GM19023 (cell line): ENCODE measurements around the gene TENT5C.
A peak's percentile ranks its signal among the peaks of the same experiment; 100 is the strongest.

Experiments used
- ATAC-seq: cut with Tn5 transposase; IDR thresholded peaks from one replicate; pipeline ENCODE4 v1.9.1; 2021; ENCODE audit warnings: mild to moderate bottlenecking, moderate library complexity; ENCODE audit not compliant: unreplicated experiment

TENT5C gene

DNA sequence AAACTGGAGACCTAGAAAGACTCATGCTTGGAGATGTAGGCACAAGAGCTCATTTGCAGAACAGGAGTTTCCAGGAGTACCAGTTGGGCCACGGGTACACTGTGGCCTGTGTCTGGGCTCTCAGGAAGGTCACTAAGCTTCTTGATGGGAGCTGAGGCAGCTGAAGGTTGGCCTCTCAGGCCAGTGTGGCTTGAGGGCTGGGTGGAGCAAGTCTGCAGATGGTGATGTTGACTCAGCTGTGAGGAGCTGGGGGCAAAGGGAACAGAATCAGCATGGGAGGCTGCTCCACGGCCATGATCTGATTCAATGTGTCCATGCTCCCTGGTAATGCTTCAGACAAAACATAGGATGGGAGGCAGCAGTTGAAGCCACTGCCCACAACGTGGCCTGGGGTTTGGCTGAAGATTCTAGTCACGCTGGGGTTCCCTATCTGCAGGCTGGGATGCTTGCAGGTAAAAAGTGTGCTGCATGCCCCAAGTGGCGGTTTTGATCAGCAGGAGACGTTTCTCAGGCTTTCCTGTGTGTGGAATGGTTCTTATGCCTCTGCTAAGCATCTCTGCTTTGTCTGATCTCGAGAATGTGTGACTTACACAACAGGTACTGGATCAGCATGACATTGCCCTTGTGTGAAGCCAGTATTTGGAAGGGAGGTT is 15.4 kb upstream of the TENT5C start:
- ATAC-seq = no peak

DNA sequence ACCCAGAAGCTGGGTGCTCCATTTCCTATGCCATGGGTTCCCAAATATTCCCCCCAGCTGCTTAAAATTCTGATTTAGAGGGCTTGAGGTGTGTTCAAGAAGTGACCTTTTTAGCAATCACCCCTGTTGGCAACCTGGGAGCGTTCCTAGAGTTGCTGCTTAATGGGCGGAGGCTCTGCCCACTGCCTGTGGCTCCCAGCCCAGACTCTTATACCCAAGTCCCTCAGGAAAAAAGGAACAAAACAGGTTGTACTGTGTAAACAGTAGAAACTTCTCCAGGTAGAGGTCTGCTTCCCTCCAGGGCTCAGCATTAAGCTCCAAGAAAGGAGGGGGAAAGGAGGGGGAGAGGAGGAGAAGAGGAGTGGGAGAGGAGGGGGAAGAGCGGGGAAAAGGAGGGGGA is 14.6 kb upstream of the TENT5C start:
- ATAC-seq = no peak

DNA sequence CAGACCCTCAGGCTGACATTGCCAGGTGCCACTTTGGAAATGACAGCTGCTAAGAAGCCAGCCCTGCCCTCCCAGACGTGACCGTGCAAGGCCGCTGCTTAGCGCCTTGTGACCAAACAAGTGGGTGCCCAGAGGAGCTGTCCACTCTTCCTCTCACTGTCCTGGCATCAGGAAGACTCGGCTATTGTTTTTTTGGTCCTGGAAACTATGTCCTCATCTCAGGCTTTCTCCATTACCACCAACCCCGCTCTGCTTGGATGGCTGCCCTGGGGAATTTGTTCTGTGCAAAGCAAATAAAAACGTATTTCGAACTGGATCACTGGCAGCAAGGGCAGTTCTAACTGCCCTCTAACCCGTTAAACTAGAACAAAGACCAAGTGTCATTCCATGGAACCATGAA is 13.7 kb upstream of the TENT5C start:
- ATAC-seq = no peak

DNA sequence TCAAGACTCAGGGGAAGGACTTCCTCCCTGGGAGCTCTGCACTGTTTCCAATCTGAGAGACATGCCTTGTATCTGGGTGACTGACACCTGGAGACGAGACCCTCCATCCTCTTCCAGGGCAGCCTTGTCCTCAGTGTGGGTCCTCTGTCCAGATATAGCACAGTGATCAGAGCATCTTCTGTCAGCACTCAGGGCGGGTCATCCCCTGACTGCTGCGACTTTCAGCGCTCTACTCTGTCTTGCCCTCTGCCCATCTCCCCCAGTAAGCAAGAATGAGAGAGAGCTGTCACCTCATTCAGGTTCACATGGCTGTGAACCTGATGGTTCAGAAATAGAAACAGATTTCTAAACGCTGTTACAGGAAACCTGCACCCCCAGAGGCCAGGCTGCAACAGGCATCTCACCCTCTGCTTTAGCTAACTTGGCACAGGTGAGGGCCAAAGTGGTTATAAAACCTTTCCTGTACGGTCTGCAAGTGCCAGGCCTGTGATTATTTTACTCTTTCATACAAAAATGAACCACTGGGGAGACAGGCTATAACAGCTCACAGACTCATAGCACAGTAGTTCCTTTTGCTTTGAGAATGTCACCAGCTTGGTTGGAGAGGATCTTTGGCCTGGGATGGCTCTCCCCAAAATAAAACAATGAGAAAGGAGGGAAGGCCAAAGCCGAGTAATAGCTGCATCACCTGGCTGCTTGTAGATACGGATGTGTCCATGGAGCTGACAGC is 11.4 kb upstream of the TENT5C start:
- no peak for ATAC-seq

DNA sequence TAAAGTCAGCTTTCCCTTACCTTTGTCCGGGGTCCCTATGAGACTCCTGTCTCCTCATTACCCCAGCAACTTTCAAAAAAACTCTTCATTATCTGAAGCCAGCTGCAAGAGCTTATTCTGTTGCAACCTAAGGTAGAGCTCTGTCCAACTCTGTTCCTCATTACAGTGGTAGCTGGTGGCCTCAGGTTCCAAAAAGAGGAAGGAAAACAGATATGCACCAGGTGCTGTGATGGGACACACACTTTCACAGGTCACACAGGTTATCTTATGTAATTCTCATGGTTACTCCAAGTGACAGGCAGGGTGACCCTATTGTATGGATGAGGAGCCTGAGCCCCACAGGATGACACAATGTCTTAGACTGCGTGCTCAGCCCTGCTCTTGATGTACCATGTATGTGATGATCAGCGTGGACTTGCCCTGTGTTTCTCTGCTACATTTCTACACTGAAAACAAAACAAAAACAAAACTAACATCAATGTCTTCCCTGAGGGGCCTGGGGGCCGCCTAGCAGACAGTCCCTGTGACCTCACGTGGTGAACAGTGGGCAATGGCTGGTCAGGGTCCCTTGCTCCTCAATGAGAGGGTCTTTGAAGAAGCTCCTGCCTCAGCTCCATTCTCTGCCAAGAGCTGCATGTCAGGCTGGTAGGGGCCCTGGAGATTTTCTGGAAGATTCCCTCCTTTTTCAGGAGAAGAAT is 9.7 kb upstream of the TENT5C start:
- ATAC-seq = no peak

DNA sequence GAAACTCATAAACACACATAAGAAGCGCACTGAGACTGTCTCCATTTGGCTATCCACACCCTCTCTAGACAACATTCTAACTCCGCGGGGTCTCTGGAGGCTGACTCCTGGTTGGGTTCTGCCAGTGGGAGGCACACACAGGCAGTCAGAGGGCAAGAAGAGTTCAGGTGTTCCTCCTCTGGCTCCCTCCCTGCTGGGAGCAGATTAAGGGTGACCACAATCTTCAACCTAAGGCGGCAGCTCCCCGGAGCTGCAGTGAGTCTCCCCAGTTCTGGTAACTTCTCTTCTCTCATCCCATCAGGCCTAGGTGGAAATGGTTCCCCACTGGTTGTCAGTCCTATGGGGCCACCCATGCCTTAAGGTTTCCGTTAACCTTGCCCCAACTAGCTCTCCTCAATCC is 7.4 kb upstream of the TENT5C start:
- ATAC-seq = no peak

DNA sequence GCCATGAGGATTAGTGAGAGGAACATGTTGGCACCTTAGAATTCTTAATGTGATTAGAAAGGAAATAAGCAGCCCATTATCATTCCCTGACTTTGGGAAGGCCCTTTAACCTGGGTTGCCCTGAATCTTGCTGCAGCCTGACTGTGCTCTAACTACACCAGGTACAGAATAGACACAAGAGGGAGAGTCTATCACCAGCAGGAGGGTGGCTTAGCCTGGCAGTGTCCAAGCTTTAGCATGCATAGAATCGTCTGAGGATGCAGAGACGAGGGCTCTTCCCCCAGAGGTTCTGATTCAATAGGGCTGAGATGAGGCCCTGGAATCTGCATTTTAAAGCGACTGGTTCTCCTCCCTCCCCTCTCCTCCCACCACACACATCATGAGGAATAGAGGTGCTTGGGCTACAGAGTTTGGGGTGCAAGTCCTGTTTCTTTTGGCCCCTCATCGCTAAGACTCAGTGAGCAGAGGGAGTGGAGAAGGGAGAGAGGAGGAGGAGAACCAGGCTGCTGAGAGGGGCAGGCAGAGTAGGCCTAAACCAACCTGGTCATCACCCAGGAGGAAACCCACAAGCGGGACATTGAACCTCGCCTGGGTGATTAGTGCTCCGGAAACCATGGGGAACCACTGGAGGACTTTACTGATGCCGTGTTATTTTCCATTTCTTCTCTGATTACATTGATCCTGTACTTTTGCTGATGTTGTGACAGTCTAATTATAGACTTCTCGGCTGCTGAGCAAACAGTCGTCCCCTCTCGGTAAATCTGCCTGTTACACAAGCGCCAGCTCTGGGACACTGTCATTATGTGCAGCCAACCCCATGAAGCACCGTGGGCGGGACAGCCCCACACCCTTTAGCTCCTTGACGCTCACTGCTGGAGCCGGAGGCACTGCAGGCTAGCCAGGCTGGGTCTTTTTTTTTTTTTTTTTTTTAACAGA is 6.3 kb upstream of the TENT5C start:
- ATAC-seq = no peak

DNA sequence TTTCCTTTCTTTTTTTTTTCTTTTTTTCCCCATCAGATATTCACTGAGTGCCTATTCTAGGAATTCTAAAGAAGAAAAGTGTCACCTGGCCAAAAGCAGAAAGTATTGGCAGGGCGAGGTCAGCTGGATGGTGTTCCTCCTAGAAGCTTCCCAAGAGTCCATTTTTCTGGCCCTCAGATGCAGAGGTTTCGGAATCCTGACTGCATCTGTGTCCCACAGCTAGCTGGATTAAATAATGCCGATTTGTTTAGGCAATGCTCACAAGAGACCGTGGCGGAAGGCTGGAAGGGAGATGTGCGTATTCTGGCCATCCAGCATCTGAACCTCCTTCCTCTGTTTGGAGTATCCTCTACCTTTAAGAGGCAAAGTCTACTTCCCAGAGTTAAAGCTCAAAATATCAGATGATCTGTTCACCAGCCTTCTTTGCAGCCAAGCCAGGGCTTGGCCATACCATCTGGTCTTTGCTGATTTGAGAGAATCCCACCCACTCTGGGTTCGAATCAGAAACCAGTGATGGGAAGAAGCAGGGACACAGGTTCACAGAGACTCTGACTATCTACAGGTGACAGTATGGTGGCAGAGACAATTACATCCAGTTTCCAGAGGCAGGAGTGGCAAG is 5.4 kb upstream of the TENT5C start:
- ATAC-seq = no peak

DNA sequence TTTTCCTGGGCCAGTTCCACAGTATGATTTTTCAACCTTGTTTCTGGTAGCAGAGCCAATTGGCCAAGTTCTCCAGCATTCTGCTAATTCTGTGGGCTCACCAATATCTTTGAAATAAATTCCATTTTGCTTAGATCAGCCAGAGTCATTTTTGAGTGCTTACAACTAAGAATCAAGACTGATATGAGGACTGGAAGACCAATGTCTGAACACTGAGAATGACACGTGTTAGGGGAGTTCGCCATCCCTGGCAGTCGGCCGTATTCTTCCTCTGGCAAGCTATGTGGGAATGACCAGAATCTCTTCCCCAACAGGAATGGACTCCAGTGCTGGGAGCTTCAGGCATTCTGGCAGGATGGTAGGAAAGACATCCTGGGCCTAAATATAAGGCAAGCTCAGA is 4.9 kb upstream of the TENT5C start:
- ATAC-seq = no peak

DNA sequence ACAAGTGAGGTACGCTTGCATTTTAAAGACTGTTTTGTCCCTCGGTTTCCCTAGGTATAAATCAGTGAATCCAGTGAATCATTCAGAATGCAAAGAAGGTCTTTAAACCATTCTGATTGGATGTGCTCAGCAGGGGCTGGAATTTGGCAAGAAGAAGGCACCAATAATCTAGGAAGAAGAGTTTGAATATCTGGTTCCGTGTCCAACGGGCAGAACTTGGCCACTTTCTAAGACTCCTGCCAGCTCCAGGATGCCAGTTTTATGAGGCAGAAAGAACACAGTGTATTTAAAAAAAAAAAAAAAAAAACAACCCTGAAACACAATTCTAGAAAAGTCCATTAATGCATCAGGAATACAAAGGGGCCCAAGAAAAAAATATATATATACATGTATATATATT is 3.0 kb upstream of the TENT5C start:
- ATAC-seq = no peak

DNA sequence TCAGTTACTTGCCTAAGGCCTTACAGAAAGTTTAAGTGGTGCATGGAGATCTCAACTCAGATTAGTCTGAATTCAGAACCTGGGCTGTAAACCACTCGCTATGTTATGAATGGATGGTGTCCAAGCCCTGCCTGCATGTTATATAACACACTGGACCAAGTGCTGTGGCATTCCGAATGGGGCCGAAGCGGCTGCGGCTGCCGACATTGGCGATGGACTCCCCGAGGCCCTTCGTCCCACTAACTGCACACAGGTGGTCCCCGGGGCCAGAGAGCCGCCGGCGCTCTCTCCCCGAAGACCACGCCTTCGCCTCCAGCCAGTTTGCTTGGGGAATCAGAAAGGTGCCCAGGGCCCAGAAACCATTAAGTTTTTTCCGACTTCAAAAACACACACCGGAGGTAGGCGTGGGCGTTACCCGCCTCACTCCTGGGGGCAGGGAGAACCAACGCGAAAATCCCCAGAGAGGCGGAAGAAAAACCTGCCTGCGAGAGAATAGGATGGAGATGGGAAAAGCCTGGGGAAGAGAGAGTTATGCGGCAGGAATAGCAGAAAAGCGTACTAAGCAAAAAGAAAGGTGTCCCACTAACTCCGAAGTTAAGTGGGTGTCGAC is 579 bp upstream of the TENT5C start:
- ATAC-seq = peak; percentile 32

DNA sequence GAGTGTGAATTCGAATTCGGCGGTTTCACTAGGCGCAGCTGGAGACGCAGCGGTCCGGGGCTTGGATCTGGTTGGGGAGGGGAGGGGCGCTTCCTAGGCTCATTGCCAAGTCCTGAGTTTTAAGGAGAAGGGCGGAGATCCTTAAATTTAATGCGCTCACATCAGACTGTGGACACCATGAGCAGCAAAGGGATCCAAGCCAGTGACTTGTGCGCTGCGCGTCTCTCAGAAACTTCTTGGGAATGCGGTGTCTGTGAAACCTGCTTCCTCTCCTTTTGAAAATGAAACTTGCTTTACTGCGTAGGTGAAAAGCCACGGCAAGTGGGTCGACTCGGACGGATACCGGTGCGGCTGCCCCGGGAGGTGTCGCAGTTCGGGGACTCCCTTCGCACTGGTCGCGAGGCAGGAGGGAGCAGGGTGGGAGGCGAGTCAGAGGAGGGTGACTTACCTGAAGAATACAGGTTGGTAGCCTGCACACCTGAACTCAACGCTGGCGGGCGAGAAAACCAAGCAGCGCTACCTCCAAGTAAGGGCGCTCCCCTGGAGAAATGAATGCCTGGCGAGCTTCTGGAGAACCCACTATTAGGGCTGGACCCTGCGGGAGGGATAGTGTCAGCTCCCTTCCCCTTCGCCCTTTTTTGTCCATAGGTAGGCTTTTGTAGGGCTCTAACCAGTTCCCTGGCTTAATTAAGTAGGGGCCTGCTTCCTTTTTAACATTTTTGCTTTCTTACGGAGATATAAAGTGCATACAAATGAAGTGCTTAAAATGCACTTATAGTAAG is 992 bp downstream of the TENT5C start:
- ATAC-seq = no peak

DNA sequence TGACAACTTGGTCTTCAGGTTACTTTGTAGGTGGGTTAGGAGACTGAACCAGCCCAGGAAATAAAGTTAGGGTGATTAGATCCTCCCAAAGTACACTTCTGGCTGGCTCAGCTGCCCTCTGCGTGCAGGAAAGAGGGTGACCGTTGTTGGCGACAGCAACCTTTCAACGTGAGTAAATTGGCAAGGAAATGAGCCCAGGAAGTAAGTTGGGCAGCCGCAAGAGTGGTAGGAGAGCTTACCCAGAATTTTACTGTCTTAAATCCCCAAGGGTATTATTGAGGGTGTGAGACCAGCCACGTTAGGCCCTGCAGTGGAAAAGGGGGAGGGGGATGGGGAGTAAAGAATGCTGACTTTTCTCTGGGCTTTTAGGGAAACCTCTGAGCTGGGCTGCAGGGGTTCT is 1.6 kb downstream of the TENT5C start:
- ATAC-seq = no peak

DNA sequence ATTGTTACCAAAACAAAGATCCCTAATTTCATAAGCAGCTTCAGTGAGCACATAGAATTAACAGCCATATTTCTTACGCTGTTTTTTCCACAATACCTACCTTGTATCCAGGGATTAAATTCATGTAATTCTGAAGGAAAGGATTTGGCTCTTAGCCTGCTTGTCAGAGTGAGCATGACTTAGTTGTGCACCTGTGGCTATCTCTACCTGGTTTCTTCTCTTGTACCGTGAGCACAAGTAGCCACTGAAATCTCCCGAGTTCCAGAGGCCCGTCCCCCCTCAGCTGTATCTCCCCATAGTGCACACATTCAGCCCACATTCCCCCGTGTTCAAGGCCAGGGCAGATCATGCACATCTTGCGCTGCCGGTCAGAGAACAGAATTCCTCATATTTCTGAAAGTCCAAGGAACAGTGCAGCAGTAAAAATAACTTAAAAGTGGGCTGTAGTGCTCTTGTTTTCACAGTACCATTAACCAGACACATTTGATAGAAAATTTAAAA is 2.3 kb downstream of the TENT5C start:
- no peak for ATAC-seq

DNA sequence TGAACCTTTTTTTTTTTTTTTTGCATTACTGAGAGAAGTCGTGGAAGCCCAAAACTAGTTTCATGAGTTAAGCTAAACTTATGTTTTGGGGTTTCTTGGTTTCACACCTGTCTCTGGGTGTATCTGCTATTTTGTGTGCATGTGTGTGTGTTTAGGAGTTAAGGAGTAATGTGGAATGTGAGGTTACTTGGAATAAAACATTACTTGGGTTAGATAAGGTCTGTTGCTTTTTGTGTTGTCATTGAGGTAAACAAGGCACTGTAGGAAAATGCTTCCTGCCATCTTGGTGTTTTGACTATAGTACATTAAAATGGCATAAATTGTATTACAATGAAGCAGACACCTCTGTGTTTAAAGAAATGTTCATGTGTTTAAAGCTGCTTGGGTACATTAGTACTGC is 2.9 kb downstream of the TENT5C start:
- ATAC-seq = no peak

DNA sequence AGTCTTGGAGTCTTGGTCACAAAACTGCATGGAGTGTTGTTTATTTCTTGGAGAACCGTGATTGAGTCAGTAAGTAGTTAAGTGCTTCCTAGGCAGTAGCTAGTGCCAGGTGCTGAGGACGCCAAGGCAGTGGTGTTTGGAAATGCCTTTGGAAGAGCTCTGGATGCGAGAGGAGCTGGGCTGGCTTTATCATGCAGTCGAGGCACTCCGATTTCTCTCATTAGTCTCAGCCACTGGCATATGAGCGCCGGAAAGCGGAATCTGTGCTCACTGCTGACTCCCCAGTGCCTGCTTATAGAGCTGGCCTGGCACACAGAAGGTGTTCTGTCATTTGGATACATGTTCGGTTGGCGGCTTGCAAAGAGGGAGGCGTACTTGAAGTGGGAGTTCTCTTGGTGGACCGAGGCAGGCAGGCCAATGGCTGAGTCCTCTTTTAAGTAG is 3.6 kb downstream of the TENT5C start:
- ATAC-seq = no peak

DNA sequence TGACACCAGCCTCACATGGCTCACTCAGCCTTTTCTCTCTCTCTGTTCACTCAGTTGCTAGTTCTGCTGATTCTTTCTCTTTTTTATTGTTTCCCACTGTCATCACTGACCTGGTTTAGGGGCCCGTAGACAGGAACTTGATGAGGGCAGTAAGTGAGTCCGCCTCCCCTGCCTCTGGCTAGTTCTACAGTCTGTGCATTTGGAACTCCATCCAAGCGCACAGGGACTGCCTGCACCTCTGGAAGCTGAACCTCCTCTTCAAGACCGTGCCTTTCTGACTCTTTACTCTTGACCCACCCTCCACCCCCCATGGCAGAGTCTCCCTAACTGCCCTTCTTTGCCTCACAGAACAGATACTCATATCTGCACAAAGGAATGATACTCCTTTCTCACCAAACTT is 4.2 kb downstream of the TENT5C start:
- ATAC-seq = no peak

DNA sequence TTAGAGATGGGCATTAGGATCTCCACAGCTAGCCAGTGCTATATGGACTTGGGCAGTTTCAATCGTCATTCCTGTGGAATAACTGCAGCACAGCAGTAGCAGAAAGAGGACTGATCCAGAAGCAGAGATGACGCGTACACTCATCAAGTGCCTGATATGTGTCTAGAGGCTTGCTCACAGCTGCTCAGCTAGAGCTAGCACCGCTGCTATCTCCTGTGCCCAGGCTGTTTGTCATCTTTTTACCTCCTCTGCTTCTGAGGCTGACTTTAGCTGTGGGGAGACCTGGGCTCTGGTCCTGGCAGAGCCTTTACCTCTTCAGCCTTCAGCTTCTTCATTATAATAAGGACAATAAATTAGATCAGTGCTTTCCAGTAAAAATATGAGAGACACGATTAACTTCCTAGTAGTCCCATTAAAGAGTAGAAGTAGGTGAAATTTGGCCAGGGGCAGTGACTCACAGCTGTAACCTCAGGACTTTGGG is 5.3 kb downstream of the TENT5C start:
- no peak for ATAC-seq

DNA sequence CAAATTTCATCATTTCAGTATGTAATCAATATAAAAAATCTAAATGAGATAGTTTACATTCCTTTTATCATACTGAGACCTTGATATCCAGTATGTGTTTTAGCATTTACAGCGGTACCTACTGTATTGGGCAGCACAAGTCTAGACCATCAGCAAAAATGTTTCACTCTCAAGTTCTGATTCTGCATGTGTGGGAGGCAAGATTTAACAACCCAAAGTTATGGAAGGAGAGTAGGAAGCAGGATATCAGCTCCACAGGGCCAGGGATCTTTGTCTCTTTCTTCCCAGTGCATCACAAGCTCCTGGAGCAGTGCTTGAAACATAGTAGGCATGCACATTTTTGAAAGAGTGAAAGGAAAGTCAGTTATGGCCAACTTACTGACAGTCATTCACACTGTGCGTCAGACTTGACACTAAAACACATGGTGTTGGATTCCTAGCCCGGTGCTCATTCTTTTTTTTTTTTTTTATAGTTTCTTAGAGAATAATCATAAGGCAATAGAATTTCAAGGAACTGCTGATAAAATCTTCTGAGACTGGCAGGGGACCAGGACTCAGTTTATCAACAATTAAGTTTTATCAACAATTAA is 6.1 kb downstream of the TENT5C start:
- no peak for ATAC-seq
